NCI-H2029 treated with DMSO at 0.1 percent for 48 hours (cell line): Measurements from ENCODE around the gene CHIT1.

ENCODE experiments used
- DNase-seq: peaks from one replicate; lab custom pipeline; 2025; lab: John Stamatoyannopoulos, UW

The CHIT1 gene

GRCh38 chr1:203175237-203175826 is 54.1 kb downstream of the CHIT1 start, which contains the start of gene MYBPH:
MYBPH (minus strand) TSS chr1:203175826; CDS start chr1:203175755, 71 bp downstream.
- DNase-seq: no peak

DNA sequence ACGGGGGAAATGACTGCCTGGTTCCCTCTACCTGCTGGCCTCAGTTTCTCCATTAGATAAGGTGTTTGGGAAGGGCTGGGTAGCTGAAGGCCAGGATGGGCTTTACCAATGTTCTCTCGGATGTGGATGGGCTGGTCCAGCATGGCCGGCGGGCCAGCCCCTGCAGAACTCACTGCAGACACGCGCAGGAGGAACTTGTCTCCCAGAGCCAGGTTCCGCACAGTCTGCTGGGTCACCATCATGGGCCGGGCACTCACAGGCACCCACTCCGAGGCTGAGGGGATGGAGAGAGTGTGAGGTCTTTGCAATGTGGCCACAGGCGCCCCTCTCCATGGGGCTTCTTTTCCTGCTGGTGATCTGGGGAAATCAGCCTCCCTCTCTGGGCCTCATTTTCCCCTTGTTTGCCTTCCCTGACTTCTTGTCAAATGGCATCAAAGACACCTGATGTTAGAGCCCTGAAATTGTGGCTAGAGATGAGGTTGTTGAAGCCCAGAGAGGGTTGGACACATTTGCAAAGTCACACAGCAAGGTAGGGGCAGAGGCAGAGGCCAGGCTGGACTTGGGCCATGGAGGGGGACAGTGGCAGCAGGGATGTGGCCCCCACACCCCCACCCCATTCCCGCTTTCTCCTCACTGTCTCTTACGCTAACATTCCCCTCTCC is 55.0 kb downstream of the CHIT1 start:
- no peak for DNase-seq

DNA sequence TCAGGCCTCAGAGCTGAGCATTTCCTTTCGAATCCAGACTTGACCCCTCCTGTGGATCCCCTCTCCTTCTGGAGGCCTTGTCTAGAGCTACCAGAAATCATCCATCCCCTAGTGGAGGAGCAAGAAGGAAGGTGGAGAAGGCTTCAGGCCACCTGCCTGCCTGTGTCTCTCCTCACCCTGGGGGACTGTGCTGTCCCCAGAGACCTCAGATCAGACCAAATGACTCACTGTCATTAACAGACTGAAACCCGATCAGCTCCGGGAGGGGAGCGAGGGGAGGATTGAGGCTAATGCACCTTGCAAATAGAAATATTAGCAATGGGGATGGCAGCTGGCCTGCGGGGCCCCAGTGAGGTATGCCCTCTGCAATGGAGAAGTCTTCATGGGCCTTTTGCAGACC is 55.9 kb downstream of the CHIT1 start:
- no peak for DNase-seq

- DNase-seq: no peak
Measured at GRCh38 chr1:203173011-203173555, 56.4 kb downstream of the CHIT1 start.

DNA sequence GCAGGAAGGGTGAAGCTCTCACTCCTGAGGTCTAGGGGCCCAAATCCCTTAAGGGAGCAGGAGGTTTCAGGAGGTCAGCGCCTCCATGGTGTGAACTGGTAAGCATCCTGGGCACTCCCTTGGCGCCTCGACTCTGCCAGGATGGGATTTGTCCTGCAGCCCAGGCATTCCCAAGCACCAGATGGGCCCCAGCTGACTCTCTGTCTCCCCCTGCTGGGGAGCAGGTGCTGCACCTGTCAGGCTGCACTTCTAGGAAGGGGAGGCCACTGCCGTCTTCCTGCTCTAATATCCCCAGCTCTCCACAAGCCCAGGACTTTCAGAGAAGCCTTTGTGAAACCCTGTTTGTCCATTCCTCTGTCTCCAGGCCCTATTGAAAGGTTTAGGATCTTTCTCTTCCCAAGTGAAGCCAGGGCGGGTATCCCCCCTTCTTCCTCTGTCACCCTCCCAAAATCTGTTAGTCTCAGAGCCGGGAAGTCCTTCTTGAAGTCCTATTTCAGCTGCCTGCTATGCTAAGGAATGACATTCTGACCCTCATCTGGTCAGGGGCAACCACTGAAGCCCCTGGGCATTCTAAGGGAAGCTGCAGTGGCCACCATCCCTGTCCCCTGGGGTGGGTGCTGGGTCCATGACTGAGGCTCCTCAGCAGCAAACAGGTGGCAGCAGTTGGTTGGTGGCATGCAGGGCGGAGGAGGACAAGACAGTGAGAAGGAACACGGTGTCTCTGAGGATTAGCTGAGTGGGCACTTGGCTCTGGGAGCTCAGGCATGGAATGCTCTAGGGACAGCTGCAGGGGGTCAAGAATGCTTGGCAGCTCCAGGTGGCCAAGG is 57.1 kb downstream of the CHIT1 start:
- DNase-seq: no peak

DNA sequence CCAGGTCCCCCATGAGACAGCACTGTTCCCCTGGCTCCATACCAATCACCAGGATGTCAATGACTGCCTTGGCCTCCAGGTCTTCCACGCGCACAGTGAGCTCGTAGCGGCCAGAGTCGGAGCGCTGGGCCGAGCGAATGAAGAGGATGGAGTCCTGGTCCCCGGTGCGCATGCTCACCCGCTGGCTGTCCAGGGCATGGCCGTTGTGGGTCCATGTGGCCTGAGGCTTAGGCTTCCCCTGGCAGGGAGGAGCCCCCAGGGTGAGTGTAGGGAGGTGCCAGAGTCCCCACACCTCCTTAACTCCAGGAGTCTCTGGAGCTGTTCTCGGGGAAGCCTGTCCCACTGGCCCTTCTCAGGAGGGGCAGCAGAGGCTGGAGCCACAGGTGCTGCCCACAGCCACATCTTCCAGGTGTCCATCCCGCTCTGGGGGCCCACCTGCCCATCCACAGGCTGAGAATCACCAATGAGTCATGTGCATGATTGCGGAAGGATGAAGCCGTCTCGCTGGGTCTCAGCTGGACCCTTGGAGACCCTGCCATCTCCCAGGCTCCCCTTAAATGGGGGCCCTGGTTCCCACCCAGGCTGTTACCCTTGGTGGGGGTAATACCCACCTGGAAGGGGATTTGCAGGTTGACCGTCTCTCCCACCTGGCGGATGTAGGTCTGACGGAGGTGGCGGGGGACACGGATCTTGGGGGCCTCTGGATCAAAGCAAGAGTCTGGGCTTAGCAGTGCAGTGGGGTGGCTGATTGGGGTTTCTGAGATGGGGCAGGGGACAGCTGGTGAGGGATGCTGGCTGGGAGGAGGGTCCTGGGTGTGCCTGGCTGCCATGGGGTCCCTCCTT is 57.9 kb downstream of the CHIT1 start:
- DNase-seq: no peak

GRCh38 chr1:203170625-203171330 is 58.7 kb downstream of the CHIT1 start:
- DNase-seq: no peak

DNA sequence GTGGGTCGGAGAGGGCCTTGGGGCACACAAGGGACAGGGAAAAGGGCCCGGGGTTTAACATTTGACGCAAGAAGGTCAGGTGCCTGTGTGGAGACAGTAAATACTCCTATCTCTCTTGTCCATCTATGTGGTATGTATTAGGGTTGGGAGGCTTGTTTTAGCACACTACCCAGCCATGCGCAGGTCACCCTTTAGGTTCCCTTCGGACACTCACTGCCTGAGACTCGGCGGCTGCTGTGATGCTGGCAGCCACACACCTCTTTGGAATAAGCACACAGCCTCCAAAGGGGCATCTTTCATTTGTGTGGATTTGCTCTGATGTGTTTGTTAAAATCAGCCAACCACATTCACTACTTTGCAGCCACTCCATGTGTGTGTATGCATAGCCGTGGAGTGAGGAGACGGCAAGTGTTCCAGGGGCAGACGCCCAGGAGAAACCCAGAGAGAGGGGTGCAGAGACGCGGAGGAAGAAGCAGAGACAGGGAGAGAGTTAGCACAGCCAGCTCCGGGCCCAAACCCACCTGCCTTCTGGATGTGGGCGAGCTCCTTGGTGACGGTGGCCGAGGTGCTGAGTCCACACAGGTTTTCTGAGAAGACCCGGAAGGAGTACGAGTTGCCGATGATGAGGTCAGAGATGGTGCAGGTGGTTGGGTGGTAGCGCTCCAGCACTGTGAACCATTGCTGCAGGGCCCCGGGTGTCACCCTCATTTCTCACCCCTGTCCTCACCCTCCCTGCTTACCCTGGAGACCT is 59.5 kb downstream of the CHIT1 start:
- DNase-seq: no peak

DNA sequence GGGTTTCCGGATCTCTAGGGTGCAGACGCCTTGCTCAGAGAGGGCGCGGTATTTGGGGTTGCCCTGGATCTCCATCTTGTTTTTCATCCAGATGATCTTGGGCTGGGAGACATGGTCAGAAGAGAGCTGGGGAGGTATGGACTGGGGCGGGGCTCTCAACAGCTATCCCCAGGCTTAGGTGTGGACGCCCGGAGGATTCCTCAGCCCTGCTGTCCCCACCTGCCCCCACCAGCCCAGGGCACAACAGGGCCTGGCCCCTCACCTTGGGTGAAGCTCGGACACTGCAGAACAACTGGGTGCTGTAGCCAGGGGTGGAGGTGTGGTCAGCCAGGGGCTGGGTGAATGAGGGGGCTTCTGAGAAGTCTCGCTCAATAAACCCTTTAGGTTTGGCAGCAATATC is 60.5 kb downstream of the CHIT1 start:
- DNase-seq: no peak

GRCh38 chr1:203168256-203168786 is 61.2 kb downstream of the CHIT1 start:
- no peak for DNase-seq

DNA sequence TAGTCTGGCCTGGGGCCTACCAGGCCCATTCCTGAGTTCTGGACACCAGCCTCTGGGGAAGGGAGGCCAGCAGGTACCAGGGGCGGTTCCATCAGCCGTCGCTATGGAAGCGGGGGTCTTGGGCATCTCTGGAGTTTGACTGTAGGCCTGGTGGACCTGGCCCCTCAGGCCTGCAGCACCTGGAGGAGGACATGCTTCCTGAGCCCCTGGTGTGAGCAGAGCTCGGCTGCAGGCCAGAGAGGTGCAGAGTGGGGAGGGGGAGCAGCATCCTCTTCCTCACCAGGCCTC is 61.6 kb downstream of the CHIT1 start:
- DNase-seq: no peak

- no peak for DNase-seq
Measured at GRCh38 chr1:203167026-203167912, 62.2 kb downstream of the CHIT1 start.

DNA sequence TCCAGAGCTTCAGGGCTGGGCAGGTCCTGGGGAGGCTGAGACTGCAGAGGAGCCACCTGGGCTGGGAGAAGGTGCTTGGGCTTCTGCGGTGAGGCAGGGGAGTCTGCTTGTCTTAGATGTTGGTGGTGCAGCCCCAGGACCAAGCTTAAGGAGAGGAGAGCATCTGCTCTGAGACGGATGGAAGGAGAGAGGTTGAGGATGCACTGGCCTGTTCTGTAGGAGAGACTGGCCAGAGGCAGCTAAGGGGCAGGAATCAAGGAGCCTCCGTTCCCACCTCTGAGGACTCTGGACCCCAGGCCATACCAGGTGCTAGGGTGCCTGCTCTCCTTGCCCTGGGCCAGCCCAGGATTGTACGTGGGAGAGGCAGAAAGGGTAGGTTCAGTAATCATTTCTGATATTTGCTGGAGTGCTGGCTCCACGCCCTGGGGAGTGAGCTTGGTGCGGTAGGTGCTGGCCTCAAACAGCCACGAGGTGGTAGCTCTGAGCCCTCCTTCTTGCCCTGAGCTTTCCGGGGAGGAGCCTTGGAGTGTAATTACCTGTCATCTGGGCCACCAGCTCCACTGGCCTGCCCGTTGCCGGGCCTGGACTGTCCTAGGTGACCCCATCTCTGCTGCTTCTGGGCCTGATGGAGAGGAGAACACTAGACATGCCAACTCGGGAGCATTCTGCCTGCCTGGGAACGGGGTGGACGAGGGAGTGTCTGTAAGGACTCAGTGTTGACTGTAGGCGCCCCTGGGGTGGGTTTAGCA is 63.1 kb downstream of the CHIT1 start:
- no peak for DNase-seq
